K562 (cell line): ENCODE data around the gene HSDL1.

Source experiments
- BRF1 ChIP-seq: IDR thresholded peaks from 3 replicates; pipeline ENCODE4 v1.6.1; 2011; ENCODE audit warnings: borderline replicate concordance, mild to moderate bottlenecking; ENCODE audit not compliant: insufficient read length; ENCODE audit errors: extremely low read depth
- CBX5 ChIP-seq: IDR thresholded peaks from 2 replicates; pipeline ENCODE4 v1.6.1; 2014; ENCODE audit warnings: low read depth, borderline replicate concordance
- CHD2 ChIP-seq: IDR thresholded peaks from 2 replicates; pipeline ENCODE4 v1.6.1; 2011; ENCODE audit warnings: low read depth, low read length
- ERF ChIP-seq: fragments of 450-650 bp; formaldehyde crosslinking; IDR thresholded peaks from 2 replicates; pipeline ENCODE4 v1.4.0; 2020; ENCODE audit warnings: mild to moderate bottlenecking, mixed read lengths
- HNRNPUL1 ChIP-seq: fragments of 200-400 bp; formaldehyde crosslinking; IDR thresholded peaks from 2 replicates; pipeline ENCODE4 v1.6.1; 2017; ENCODE audit warnings: low read length
- KLF13 ChIP-seq: fragments of 450-650 bp; IDR thresholded peaks from 2 replicates; pipeline ENCODE4 v1.6.1; 2016; ENCODE audit warnings: missing genetic modification characterization, low read depth, mild to moderate bottlenecking, missing compliant biosample characterization, moderate library complexity, borderline replicate concordance
- NKRF ChIP-seq: fragments of 450-650 bp; IDR thresholded peaks from 2 replicates; pipeline ENCODE4 v1.6.1; 2016; ENCODE audit warnings: borderline replicate concordance
- ZNF282 ChIP-seq: sonication (generic); formaldehyde crosslinking; IDR thresholded peaks from 2 replicates; pipeline ENCODE4 v1.8.1; 2023; ENCODE audit warnings: missing genetic modification reagents
- ZNF609 ChIP-seq: sonication (generic); formaldehyde crosslinking; IDR thresholded peaks from 2 replicates; pipeline ENCODE4 v1.8.1; 2023; ENCODE audit warnings: missing genetic modification reagents, mild to moderate bottlenecking, borderline replicate concordance

DNA sequence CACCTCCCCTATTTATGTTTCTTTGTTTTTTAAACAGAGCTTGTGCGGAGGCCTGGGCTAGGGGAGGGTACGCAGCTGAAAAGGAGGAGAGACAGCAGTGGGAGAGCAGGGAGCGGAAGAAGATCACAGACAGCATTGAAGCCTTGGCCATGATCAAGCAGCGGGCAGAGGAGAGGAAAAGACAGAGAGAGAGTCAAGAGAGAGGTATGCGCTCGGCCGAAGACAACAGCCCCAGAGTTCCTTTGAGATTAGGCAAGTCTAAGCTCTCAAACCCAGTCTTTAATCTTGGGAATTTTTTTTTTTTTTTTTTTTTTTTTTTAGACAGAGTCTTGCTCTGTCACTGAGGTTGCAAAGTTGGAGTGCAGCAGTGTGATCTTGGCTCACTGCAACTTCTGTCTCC lies 20.8 kb upstream of the HSDL1 start:
- TF ChIP-seq CHD2 (no peak), KLF13 (tag) (no peak), ZNF282 (CRISPR knock-in tag) (no peak), BRF1 (no peak), NKRF (no peak), CBX5 (no peak), ZNF609 (no peak), ERF (CRISPR knock-in tag) (no peak), HNRNPUL1 (no peak)
